ENCODE measurements around the gene BRPF3.

BRPF3 gene

DNA sequence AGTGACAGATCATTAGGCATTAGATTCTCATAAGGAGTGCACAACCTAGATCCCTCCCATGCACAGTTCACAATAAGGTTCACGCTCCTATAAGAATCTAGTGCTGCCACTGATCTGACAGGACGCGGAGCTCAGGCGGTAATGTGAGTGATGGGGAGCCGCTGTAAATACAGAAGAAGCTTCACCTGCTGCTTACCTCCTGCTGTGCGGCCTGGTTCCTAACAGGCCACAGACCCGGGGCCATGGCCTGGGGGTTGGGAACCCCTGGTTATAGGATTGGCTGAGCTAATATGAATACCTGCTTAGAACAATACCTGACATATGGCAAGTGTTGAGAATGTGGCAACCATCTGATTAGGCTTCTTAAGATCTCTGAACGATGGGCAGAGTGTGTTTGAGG lies 75.7 kb downstream of the BRPF3 start:
- Histone ChIP-seq H3K4me1 (peaks cover 0 to 10% (median 7%) of the 10 kb centered on the region in 10 experiments; a peak in 8 of 20 replicates), H3K27ac (no peak overlapping the region), H3K4me2 (no peak overlapping the region), H4K20me1 (no peaks in the 10 kb centered on the region), H3K9ac (no peak overlapping the region), H3K27me3 (no peaks in the 10 kb centered on the region), H3K36me3 (no peaks in the 10 kb centered on the region), H3K9me3 (replicated peaks in 1 of 11) (no peaks in the 10 kb centered on the region), H3K4me3 (no peak overlapping the region)
- TF ChIP-seq Cebpa-rat (IDR thresholded peaks at IDR 0.05), result no peak

DNA sequence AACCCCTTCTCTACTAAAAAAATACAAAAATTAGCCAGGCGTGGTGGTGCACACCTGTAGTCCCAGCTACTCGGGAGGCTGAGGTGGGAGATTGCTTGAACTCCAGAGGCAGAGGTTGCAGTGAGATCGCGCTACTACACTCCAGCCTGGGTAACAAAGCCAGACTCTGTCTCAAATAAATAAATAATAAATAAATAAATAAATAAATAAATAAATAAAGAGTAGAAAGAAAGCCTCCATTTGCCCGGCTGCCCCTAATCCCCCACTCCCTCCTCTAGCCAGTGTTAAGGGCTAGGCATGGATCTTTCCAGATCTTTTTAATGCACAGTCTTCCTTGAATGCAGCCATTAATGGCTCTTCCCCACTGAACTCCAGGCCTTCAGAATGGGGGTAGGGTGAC lies 76.5 kb downstream of the BRPF3 start:
- no peaks in the 10 kb centered on the region for H3K36me3 ChIP-seq
- no peak overlapping the region for H3K4me3 ChIP-seq
- TF ChIP-seq Cebpa-rat (IDR thresholded peaks at IDR 0.05), result no peak
- no peaks in the 10 kb centered on the region for H4K20me1 ChIP-seq
- H3K9me3 ChIP-seq (replicated peaks in 1 of 11), result no peaks in the 10 kb centered on the region
- H3K27ac ChIP-seq, result no peak overlapping the region
- H3K4me1 ChIP-seq, result peaks cover 0 to 10% (median 7%) of the 10 kb centered on the region in 10 experiments; a peak in 8 of 20 replicates
- no peak overlapping the region for H3K4me2 ChIP-seq
- no peaks in the 10 kb centered on the region for H3K27me3 ChIP-seq
- no peak overlapping the region for H3K9ac ChIP-seq

DNA sequence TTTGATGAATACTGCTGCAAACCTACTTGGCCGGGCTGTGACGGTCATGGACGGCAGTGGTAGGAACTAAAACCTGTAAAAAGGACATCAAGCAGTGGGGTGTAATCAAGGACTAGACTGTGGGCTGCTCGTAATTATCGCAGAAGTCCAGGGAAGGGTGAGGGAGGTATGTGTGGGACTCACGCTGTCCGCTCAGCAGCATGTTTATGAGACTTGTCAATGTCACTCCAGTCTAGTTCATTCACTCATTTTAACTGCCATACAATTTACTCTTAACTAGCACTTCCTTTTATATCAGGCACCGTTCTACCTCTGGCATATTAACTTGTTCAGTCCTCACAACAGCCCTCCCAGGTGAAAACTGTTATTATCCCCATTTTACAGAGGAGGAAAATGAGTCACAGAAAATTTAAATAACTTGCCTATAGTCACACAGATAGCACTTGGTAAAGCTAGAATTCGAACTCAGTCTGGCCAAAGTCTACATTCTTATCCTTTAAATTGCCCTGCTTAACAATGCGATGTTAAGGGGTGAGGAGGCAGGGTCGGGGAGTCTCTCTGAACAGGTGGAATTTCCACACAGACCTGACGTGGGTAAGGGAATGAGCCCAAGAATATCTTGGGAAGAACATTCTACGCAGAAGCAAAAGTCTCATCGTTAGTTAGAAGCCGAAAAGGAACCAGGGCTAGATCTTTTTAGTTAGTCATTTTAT lies 77.4 kb downstream of the BRPF3 start:
- Histone ChIP-seq H3K36me3 (no peaks in the 10 kb centered on the region), H4K20me1 (no peaks in the 10 kb centered on the region), H3K9ac (no peak overlapping the region), H3K4me2 (no peak overlapping the region), H3K4me3 (no peak overlapping the region), H3K4me1 (peaks cover 0 to 10% (median 7%) of the 10 kb centered on the region in 10 experiments; a peak in 8 of 20 replicates), H3K27me3 (no peaks in the 10 kb centered on the region), H3K9me3 (replicated peaks in 1 of 11) (no peaks in the 10 kb centered on the region), H3K27ac (no peak overlapping the region)
- TF ChIP-seq Cebpa-rat (IDR thresholded peaks at IDR 0.05), result no peak

DNA sequence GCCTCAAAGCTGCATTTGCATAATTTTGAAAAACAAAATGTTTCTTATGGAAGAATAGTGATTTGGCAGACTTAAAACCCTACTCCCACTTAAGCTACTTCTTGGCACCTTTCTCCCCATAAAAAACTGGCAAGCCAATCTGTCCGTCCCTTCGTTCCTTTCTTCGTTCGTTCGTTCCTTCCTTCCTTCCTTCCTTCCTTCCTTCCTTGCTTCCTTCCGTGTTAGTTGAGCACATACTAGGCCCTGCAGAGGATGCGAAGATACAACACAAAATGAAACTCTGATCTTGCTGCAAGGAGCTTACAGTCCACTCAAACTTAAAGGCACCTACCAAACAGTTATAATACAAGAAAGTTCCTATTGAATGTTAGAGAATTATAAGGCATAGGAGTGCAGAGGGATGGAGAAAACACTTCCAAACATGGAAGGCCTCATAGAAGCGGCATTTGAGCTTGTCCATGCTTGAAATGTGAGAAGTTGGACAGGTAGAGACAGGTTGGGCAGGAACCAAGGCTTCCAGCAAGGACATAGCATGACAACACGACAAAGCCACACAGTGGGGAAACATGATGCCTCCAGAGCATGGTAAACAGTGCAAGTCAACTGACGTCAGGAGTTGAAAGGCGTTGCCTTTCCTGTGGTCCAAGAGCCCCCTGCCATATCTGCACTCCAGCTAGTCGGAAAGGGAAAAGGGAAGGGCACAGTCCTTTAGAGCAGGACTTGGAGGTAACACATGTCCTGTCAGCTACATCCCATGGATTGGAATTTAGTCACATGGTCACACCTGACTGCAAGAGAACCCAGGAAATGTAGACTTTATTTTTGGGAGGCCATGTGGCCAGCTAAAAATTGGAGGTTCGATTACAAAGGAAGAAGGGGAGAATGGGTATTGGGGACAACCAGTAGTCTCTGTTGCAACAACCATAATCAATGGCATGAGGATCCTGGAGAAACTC lies 80.3 kb downstream of the BRPF3 start:
- no peak overlapping the region for H3K27ac ChIP-seq
- no peak overlapping the region for H3K9ac ChIP-seq
- H3K4me3 ChIP-seq, result no peak overlapping the region
- H4K20me1 ChIP-seq, result no peaks in the 10 kb centered on the region
- H3K27me3 ChIP-seq, result no peaks in the 10 kb centered on the region
- H3K4me2 ChIP-seq, result no peak overlapping the region
- peaks cover 11 to 21% (median 16%) of the 10 kb centered on the region in 10 experiments for H3K4me1 ChIP-seq
- no peaks in the 10 kb centered on the region for H3K36me3 ChIP-seq
- no peak for TF ChIP-seq Cebpa-rat (IDR thresholded peaks at IDR 0.05)
- H3K9me3 ChIP-seq (replicated peaks in 1 of 11), result no peaks in the 10 kb centered on the region

DNA sequence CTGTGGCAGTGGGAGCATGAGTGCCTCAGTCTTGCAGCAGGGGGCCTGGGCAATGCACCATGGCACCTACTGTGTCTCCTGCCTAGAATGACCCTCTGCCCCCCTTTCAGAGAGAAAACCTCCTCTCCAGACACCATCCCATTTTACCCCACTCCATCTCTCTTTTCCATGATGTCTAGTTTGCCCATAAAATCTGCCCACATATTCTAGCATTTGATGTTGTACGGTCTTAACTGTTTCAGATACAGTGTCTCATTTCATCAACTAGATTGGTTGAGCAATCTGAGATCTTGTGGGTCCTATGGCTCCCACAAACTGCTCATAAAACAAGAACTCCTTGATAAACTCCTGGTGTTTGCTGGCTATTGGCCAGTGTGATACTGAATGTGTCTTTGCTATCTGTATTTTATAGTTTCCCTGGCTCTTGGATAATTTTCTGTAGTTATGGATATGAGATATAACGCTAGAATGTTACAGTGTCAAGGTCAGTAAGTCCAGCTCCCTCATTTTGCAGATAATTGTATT lies 81.5 kb downstream of the BRPF3 start:
- Histone ChIP-seq H3K4me2 (no peak overlapping the region), H3K9me3 (replicated peaks in 1 of 11) (peaks cover 0 to 4% (median 0%) of the 10 kb centered on the region in 11 experiments; a peak in 1 of 22 replicates), H3K9ac (no peak overlapping the region), H3K4me3 (no peak overlapping the region), H3K27ac (no peak overlapping the region), H4K20me1 (no peaks in the 10 kb centered on the region), H3K27me3 (no peaks in the 10 kb centered on the region), H3K4me1 (peaks cover 11 to 21% (median 16%) of the 10 kb centered on the region in 10 experiments), H3K36me3 (no peaks in the 10 kb centered on the region)
- no peak for TF ChIP-seq Cebpa-rat (IDR thresholded peaks at IDR 0.05)

DNA sequence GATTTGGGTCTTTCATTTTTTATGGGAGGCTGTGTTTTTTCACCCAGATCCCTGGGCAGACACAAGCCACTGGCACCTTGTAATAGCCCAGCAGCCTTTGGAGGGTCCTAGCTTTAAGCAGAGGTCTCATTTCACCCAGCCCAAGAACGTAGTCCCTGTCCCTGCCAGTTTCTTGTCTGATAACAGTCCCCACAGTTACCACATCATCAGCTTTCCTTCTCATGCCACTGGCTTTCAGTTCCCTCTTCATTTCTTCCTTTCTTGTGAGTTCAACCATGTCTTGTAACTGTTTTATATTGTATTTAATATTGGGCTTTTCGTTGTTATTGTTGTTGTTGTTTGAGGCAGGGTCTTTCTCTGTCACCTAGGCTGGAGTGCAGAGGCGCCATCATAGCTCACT lies 83.9 kb downstream of the BRPF3 start:
- Histone ChIP-seq H3K36me3 (no peaks in the 10 kb centered on the region), H3K9me3 (replicated peaks in 1 of 11) (peaks cover 0 to 8% (median 0%) of the 10 kb centered on the region in 11 experiments; a peak in 2 of 22 replicates), H3K4me2 (peak overlapping the region; percentile 21 to 74 (median 54)), H3K4me3 (no peak overlapping the region), H3K9ac (no peak overlapping the region; a peak in 1 of 22 replicates), H3K27ac (peak overlapping the region in 4 of 11 experiments; percentile 8 to 47 (median 34); a peak in 6 of 22 replicates), H3K4me1 (peaks cover 11 to 29% (median 17%) of the 10 kb centered on the region in 10 experiments), H4K20me1 (no peaks in the 10 kb centered on the region), H3K27me3 (peaks cover 0 to 8% (median 5%) of the 10 kb centered on the region in 11 experiments; a peak in 6 of 22 replicates)
- TF ChIP-seq Cebpa-rat (IDR thresholded peaks at IDR 0.05), result no peak

DNA sequence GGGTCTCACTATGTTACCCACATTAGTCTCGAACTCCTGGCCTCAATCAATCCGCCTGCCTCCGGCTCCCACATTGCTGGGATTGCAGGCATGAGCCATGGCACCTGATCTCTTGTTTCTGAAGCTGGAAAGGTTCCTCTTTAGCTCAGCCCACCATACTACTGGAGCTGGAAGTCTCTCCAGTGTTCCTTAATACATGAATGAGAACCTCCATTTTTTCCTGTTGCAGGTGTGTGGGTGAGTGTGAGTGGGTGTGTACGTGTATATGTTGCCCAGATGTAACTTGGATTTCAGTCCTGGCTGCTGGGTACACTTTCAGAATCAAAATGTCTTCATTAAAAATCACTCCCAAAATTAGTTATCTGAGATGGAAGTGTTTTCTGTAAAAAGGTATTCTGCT lies 84.4 kb downstream of the BRPF3 start:
- H3K27me3 ChIP-seq, result peaks cover 0 to 10% (median 5%) of the 10 kb centered on the region in 11 experiments; a peak in 6 of 22 replicates
- peaks cover 0 to 8% (median 0%) of the 10 kb centered on the region in 11 experiments; a peak in 2 of 22 replicates for H3K9me3 ChIP-seq (replicated peaks in 1 of 11)
- H4K20me1 ChIP-seq, result no peaks in the 10 kb centered on the region
- TF ChIP-seq Cebpa-rat (IDR thresholded peaks at IDR 0.05), result no peak
- H3K4me3 ChIP-seq, result no peak overlapping the region
- H3K4me2 ChIP-seq, result peak overlapping the region; percentile 21 to 74 (median 54)
- no peaks in the 10 kb centered on the region for H3K36me3 ChIP-seq
- peak overlapping the region in 4 of 11 experiments; percentile 8 to 47 (median 34); a peak in 6 of 22 replicates for H3K27ac ChIP-seq
- H3K9ac ChIP-seq, result no peak overlapping the region
- H3K4me1 ChIP-seq, result peaks cover 11 to 29% (median 17%) of the 10 kb centered on the region in 10 experiments

Measured in BLaER1 treated with 17β-estradiol and CSF1 and Interleukin-3, amounts not matched to agents 10 nM and 100 nM (cell line).